HEK293 (cell line): ENCODE measurements around the gene ZDHHC14.

ENCODE experiments used
- CTCF ChIA-PET: fragments of 350-600 bp; formaldehyde crosslinking; extraction: SDS; loops from one replicate; lab custom pipeline; 2021; ENCODE audit warnings: antibody characterized with exemption; lab: Yijun Ruan, JAX
- POLR2A ChIA-PET: fragments of 300-600 bp; formaldehyde crosslinking; extraction: SDS; loops from one replicate; lab custom pipeline; 2020; ENCODE audit warnings: antibody characterized with exemption, inconsistent platforms; lab: Yijun Ruan, JAX
- H3K27ac ChIP-seq: fragments of 200-500 bp; sonication (Bioruptor generic); 2 replicates; pipeline ENCODE4 v1.5.1; 2014; ENCODE audit warnings: low read depth, low read length, control low read depth, inconsistent platforms; ENCODE audit errors: extremely low read depth
- H3K36me3 ChIP-seq, 2 experiments: fragments of 200-500 bp in 1 of 2; sonication (Bioruptor generic) in 1 of 2; 1 replicate in 1 of 2; 2 replicates in 1 of 2; pipeline ENCODE4 v1.5.1; 2014 to 2017; ENCODE audit warnings: inconsistent platforms in 2 of 2, low read length in 2 of 2; ENCODE audit not compliant: control insufficient read depth in 2 of 2, insufficient read depth in 1 of 2
- H3K4me1 ChIP-seq: fragments of 200-500 bp; sonication (Bioruptor generic); 2 replicates; pipeline ENCODE4 v1.5.1; 2014; ENCODE audit warnings: mild to moderate bottlenecking, low read length, inconsistent platforms; ENCODE audit not compliant: control insufficient read depth, insufficient read depth
- H3K4me3 ChIP-seq: 2 replicates; pipeline ENCODE4 v1.5.1; 2011; ENCODE audit warnings: low read depth, mild to moderate bottlenecking, control low read depth, low read length, moderate library complexity
- H3K9me3 ChIP-seq: fragments of 200-500 bp; sonication (Bioruptor generic); 2 replicates; pipeline ENCODE4 v1.5.1; 2014; ENCODE audit warnings: low read depth, low read length, inconsistent platforms; ENCODE audit not compliant: control insufficient read depth, insufficient read depth
- SP7 ChIP-seq: fragments of 450-650 bp; formaldehyde crosslinking; IDR thresholded peaks from 2 replicates; pipeline ENCODE4 v1.5.1; 2016; ENCODE audit warnings: missing biosample characterization, missing genetic modification characterization
- ZBTB21 ChIP-seq: fragments of 450-650 bp; formaldehyde crosslinking; IDR thresholded peaks from 2 replicates; pipeline ENCODE4 v1.5.1; 2017; ENCODE audit warnings: missing biosample characterization, missing genetic modification characterization
- ZNF221 ChIP-seq: fragments of 450-650 bp; formaldehyde crosslinking; IDR thresholded peaks from 2 replicates; pipeline ENCODE4 v1.5.1; 2017; ENCODE audit warnings: missing biosample characterization, missing genetic modification characterization, borderline replicate concordance
- ZNF37A ChIP-seq: fragments of 450-650 bp; IDR thresholded peaks from 2 replicates; pipeline ENCODE4 v1.5.1; 2018; ENCODE audit warnings: missing biosample characterization, missing genetic modification characterization
- ZNF426 ChIP-seq: fragments of 450-650 bp; formaldehyde crosslinking; IDR thresholded peaks from 2 replicates; pipeline ENCODE4 v1.5.1; 2017; ENCODE audit warnings: missing biosample characterization, missing genetic modification characterization, mild to moderate bottlenecking, inconsistent platforms, moderate library complexity
- ZNF501 ChIP-seq: fragments of 450-650 bp; formaldehyde crosslinking; IDR thresholded peaks from 2 replicates; pipeline ENCODE4 v1.5.1; 2016; ENCODE audit warnings: missing biosample characterization, missing genetic modification characterization
- ZNF521 ChIP-seq: fragments of 450-650 bp; formaldehyde crosslinking; IDR thresholded peaks from 2 replicates; pipeline ENCODE4 v1.5.1; 2017; ENCODE audit warnings: missing biosample characterization, mild to moderate bottlenecking, missing genetic modification characterization
- ZNF777 ChIP-seq: fragments of 450-650 bp; formaldehyde crosslinking; IDR thresholded peaks from 2 replicates; pipeline ENCODE4 v1.5.1; 2017; ENCODE audit warnings: missing biosample characterization, missing genetic modification characterization, borderline replicate concordance
- TF ChIP-seq, protein P1 (sequence below): sonication (generic); formaldehyde crosslinking; IDR thresholded peaks from 2 replicates; pipeline ENCODE4 v1.8.1; 2022; ENCODE audit warnings: mild to moderate bottlenecking, moderate library complexity, missing genetic modification reagents
- TF ChIP-seq, protein P2 (sequence below): fragments of 450-650 bp; formaldehyde crosslinking; IDR thresholded peaks from 2 replicates; pipeline ENCODE4 v1.5.1; 2017; ENCODE audit warnings: missing biosample characterization, missing genetic modification characterization
- TF ChIP-seq, protein P3 (sequence below): fragments of 450-650 bp; formaldehyde crosslinking; IDR thresholded peaks from 2 replicates; pipeline ENCODE4; 2016; ENCODE audit warnings: missing biosample characterization, missing genetic modification characterization
- TF ChIP-seq, protein P4 (sequence below): fragments of 450-650 bp; formaldehyde crosslinking; IDR thresholded peaks from 2 replicates; pipeline ENCODE4 v1.5.1; 2016; ENCODE audit warnings: missing biosample characterization, missing genetic modification characterization
- TF ChIP-seq, protein P5 (sequence below): fragments of 450-650 bp; formaldehyde crosslinking; IDR thresholded peaks from 2 replicates; pipeline ENCODE4 v1.5.1; 2016; ENCODE audit warnings: missing biosample characterization, missing genetic modification characterization

The ZDHHC14 gene

DNA sequence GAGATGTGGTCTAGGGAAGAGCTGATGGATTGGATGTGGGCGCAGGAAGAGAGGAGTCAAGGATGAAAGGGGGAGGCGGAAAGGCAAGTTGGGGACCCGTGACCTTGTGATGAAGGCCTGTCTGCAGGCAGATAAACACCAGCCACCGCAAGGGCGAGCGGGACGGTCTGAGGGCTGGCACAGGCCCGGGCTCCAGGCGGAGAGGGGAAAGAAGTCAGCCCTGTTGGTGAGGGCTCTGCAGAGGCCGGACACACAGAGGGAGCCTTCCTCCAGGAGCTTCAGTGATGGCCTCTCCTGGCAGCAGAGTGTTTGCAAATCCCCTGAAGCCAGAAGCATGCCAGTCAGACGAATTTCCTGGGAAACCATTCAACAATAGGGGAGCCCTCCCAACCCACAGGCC is 112.2 kb downstream of the ZDHHC14 start:
- CTCF ChIA-PET, result no interaction called here
- POLR2A ChIA-PET, result no interaction called here
- Histone ChIP-seq H3K4me1 (peaks cover 13% of the 10 kb centered on the region), H3K36me3 (no peaks in the 10 kb centered on the region), H3K27ac (no peak overlapping the region), H3K9me3 (no peaks in the 10 kb centered on the region), H3K4me3 (no peak overlapping the region)
- no peak for TF ChIP-seq ZNF777 (tag by site-specific recombination)
- TF ChIP-seq, protein P1, sequence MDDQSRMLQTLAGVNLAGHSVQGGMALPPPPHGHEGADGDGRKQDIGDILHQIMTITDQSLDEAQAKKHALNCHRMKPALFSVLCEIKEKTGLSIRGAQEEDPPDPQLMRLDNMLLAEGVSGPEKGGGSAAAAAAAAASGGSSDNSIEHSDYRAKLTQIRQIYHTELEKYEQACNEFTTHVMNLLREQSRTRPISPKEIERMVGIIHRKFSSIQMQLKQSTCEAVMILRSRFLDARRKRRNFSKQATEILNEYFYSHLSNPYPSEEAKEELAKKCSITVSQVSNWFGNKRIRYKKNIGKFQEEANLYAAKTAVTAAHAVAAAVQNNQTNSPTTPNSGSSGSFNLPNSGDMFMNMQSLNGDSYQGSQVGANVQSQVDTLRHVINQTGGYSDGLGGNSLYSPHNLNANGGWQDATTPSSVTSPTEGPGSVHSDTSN, result no peak
- TF ChIP-seq, protein P2, sequence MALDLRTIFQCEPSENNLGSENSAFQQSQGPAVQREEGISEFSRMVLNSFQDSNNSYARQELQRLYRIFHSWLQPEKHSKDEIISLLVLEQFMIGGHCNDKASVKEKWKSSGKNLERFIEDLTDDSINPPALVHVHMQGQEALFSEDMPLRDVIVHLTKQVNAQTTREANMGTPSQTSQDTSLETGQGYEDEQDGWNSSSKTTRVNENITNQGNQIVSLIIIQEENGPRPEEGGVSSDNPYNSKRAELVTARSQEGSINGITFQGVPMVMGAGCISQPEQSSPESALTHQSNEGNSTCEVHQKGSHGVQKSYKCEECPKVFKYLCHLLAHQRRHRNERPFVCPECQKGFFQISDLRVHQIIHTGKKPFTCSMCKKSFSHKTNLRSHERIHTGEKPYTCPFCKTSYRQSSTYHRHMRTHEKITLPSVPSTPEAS (tag by site-specific recombination), result no peak

DNA sequence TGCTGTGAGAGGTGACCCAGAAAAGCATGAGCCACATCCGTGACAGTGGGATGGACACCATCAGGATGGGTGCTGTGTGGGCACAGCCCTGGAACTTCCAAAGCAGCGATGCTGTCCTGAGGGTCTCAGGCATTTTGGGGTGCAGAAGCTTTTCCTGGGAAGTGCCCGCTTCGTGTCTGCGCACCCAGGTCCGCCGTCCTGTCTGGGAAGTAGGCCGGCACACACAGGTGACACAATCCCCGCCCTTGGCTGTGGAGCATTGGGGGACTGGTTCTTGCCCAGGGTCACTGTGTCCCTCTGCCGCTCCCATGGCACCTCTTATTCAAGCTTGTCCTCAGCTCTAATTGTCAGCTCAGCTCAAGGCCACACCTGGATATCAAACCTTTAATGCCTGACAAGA is 112.6 kb downstream of the ZDHHC14 start:
- Histone ChIP-seq H3K4me1 (peaks cover 9% of the 10 kb centered on the region), H3K4me3 (no peak overlapping the region), H3K9me3 (no peaks in the 10 kb centered on the region), H3K36me3 (no peaks in the 10 kb centered on the region), H3K27ac (no peak overlapping the region)
- TF ChIP-seq ZNF221 (tag by site-specific recombination) (no peak), ZNF521 (tag by site-specific recombination) (no peak), ZNF501 (no peak)
- TF ChIP-seq, protein P3, sequence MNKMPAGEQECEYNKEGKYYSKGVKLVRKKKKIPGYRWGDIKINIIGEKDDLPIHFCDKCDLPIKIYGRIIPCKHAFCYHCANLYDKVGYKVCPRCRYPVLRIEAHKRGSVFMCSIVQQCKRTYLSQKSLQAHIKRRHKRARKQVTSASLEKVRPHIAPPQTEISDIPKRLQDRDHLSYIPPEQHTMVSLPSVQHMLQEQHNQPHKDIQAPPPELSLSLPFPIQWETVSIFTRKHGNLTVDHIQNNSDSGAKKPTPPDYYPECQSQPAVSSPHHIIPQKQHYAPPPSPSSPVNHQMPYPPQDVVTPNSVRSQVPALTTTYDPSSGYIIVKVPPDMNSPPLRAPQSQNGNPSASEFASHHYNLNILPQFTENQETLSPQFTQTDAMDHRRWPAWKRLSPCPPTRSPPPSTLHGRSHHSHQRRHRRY (tag by site-specific recombination), result no peak
- ChIA-PET CTCF (no interaction called here), POLR2A (no interaction called here)

DNA sequence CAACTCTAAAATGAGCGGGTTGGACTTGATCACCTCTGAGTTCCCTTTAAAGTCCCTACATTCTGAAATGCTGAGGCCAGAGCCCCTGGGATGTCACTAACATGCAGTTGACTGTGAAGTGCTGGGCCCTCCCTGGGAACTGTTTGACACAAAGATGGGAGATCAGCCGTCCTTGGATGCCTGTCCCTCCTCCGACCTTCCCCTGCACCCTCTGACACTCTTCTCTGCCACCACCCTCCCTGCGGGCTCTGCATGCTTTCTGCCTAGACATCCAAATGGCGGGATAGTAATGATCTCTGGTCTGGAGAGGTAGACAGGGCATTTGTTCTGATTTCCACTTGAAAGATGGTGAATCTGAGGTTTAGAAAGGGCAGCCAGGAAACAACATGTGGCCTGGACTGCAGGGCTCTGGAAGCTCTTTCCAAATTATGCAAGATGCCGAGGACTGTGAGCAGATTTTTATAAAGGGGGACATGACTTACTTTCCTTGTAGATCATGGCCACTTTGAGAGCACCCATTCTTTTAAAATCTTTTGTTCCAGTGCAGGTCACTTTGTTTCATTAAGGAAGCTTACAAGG is 113.2 kb downstream of the ZDHHC14 start:
- POLR2A ChIA-PET, result no interaction called here
- Histone ChIP-seq H3K4me1 (peaks cover 5% of the 10 kb centered on the region), H3K36me3 (no peaks in the 10 kb centered on the region), H3K4me3 (no peak overlapping the region), H3K27ac (no peak overlapping the region), H3K9me3 (no peaks in the 10 kb centered on the region)
- no peak for TF ChIP-seq ZBTB21 (tag by site-specific recombination)
- TF ChIP-seq SP7 (tag by site-specific recombination), result no peak
- TF ChIP-seq, protein P4, sequence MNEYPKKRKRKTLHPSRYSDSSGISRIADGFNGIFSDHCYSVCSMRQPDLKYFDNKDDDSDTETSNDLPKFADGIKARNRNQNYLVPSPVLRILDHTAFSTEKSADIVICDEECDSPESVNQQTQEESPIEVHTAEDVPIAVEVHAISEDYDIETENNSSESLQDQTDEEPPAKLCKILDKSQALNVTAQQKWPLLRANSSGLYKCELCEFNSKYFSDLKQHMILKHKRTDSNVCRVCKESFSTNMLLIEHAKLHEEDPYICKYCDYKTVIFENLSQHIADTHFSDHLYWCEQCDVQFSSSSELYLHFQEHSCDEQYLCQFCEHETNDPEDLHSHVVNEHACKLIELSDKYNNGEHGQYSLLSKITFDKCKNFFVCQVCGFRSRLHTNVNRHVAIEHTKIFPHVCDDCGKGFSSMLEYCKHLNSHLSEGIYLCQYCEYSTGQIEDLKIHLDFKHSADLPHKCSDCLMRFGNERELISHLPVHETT (tag by site-specific recombination), result no peak
- no peak for TF ChIP-seq ZNF37A (tag by site-specific recombination)
- TF ChIP-seq, protein P5, sequence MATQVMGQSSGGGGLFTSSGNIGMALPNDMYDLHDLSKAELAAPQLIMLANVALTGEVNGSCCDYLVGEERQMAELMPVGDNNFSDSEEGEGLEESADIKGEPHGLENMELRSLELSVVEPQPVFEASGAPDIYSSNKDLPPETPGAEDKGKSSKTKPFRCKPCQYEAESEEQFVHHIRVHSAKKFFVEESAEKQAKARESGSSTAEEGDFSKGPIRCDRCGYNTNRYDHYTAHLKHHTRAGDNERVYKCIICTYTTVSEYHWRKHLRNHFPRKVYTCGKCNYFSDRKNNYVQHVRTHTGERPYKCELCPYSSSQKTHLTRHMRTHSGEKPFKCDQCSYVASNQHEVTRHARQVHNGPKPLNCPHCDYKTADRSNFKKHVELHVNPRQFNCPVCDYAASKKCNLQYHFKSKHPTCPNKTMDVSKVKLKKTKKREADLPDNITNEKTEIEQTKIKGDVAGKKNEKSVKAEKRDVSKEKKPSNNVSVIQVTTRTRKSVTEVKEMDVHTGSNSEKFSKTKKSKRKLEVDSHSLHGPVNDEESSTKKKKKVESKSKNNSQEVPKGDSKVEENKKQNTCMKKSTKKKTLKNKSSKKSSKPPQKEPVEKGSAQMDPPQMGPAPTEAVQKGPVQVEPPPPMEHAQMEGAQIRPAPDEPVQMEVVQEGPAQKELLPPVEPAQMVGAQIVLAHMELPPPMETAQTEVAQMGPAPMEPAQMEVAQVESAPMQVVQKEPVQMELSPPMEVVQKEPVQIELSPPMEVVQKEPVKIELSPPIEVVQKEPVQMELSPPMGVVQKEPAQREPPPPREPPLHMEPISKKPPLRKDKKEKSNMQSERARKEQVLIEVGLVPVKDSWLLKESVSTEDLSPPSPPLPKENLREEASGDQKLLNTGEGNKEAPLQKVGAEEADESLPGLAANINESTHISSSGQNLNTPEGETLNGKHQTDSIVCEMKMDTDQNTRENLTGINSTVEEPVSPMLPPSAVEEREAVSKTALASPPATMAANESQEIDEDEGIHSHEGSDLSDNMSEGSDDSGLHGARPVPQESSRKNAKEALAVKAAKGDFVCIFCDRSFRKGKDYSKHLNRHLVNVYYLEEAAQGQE, result no peak
- TF ChIP-seq ZNF426 (tag by site-specific recombination), result no peak
- CTCF ChIA-PET, result no interaction called here
